SK-N-SH (cell line): Measurements from ENCODE around the gene HEXA. TPM values are rescaled to one million over a fixed set of nuclear protein-coding genes. Genes with fewer than 3 reads are reported as not detected.

Experiments used
- CTCF ChIA-PET: fragments of 300-600, 350-600 bp; formaldehyde crosslinking; extraction: SDS; loops from one replicate; lab custom pipeline; 2021; lab: Yijun Ruan, JAX
- POLR2A ChIA-PET: fragments of 350-600 bp; sonication (Branson Sonifier 250); formaldehyde crosslinking; extraction: SDS; loops from one replicate; lab custom pipeline; 2020; ENCODE audit warnings: antibody characterized with exemption, inconsistent platforms; lab: Yijun Ruan, JAX
- DNase-seq: peaks from one replicate; pipeline ENCODE4 v3.0.0; 2012
- H2AFZ ChIP-seq: fragments of 200-600 bp; sonication (generic); 2 replicates; pipeline ENCODE4 v1.8.1; 2016; ENCODE audit warnings: antibody characterized with exemption, mild to moderate bottlenecking, low read depth
- H3F3A ChIP-seq: fragments of 200-600 bp; sonication (generic); replicated peaks from 2 replicates; pipeline ENCODE3; 2016; ENCODE audit warnings: antibody characterized with exemption, mild to moderate bottlenecking; ENCODE audit not compliant: insufficient read depth
- H3K27ac ChIP-seq, 2 experiments: fragments of 200-500 bp in 1 of 2; fragments of 200-600 bp in 1 of 2; sonication (Bioruptor generic) in 1 of 2; sonication (generic), shearing (Covaris generic) in 1 of 2; 2 replicates each; pipeline versions ENCODE4 v1.5.1 to v1.6.1; 2014 to 2016; ENCODE audit warnings: low read depth in 2 of 2, inconsistent platforms in 1 of 2, low read length in 1 of 2, mild to moderate bottlenecking in 1 of 2, mixed read lengths in 1 of 2
- H3K27me3 ChIP-seq: fragments of 200-600 bp; sonication (generic), shearing (Covaris generic); 2 replicates; pipeline ENCODE4 v1.6.1; 2016; ENCODE audit warnings: mixed run types; ENCODE audit not compliant: insufficient read depth
- H3K36me3 ChIP-seq, 2 experiments: fragments of 200-500 bp in 1 of 2; fragments of 200-600 bp in 1 of 2; sonication (Bioruptor generic) in 1 of 2; sonication (generic) in 1 of 2; replicated peaks in 1 of 2; 2 replicates each; pipeline versions ENCODE3 to v1.5.1; 2014 to 2016; ENCODE audit warnings: low read length in 1 of 2, mild to moderate bottlenecking in 1 of 2; ENCODE audit not compliant: insufficient read depth in 2 of 2, control insufficient read depth in 1 of 2
- H3K4me1 ChIP-seq, 2 experiments: fragments of 200-500 bp in 1 of 2; fragments of 200-600 bp in 1 of 2; sonication (Bioruptor generic) in 1 of 2; sonication (generic), shearing (Covaris generic) in 1 of 2; 2 replicates each; pipeline versions ENCODE4 v1.5.1 to v1.6.1; 2014 to 2016; ENCODE audit warnings: low read depth in 1 of 2, low read length in 1 of 2, mixed run types in 1 of 2; ENCODE audit not compliant: insufficient read depth in 2 of 2, control insufficient read depth in 1 of 2
- H3K4me2 ChIP-seq: fragments of 200-600 bp; sonication (generic), shearing (Covaris generic); 2 replicates; pipeline ENCODE4 v1.6.1; 2017; ENCODE audit warnings: mixed run types
- H3K4me3 ChIP-seq, 2 experiments: fragments of 200-500 bp in 1 of 2; fragments of 200-600 bp in 1 of 2; sonication (Bioruptor generic) in 1 of 2; sonication (generic), shearing (Covaris generic) in 1 of 2; 2 replicates each; pipeline versions ENCODE4 v1.5.1 to v1.8.1; 2014 to 2016; ENCODE audit warnings: low read depth in 2 of 2, inconsistent platforms in 1 of 2, low read length in 1 of 2, mild to moderate bottlenecking in 1 of 2, mixed read lengths in 1 of 2, moderate library complexity in 1 of 2
- H3K79me2 ChIP-seq: fragments of 200-600 bp; sonication (generic); 2 replicates; pipeline ENCODE4 v1.8.1; 2017; ENCODE audit warnings: mild to moderate bottlenecking; ENCODE audit not compliant: insufficient read depth
- H3K9ac ChIP-seq: fragments of 200-600 bp; sonication (generic); 2 replicates; pipeline ENCODE4 v1.6.1; 2017; ENCODE audit warnings: mixed run types
- H3K9me2 ChIP-seq: fragments of 200-600 bp; sonication (generic); 2 replicates; pipeline ENCODE4 v1.6.1; 2017; ENCODE audit warnings: mixed run types
- H3K9me3 ChIP-seq: fragments of 200-600 bp; sonication (generic); 2 replicates; pipeline ENCODE4 v1.6.1; 2017; ENCODE audit warnings: mixed run types, mild to moderate bottlenecking, moderate library complexity
- H4K20me1 ChIP-seq: fragments of 200-600 bp; sonication (generic); 2 replicates; pipeline ENCODE4 v1.6.1; 2017; ENCODE audit warnings: mild to moderate bottlenecking, mixed run types; ENCODE audit not compliant: insufficient read depth
- CHD2 ChIP-seq: fragments of 150-350 bp; IDR thresholded peaks from 2 replicates; pipeline ENCODE4 v1.6.1; 2018; ENCODE audit warnings: low read length; ENCODE audit not compliant: partially characterized antibody
- CTCF ChIP-seq: fragments of 200-600 bp; sonication (generic); IDR thresholded peaks from 2 replicates; pipeline ENCODE4 v1.6.1; 2017; ENCODE audit warnings: antibody characterized with exemption, mild to moderate bottlenecking, moderate library complexity
- ELF1 ChIP-seq: IDR thresholded peaks from 2 replicates; pipeline ENCODE4 v1.4.0; 2012
- EZH2phosphoT487 ChIP-seq: fragments of 200-600 bp; sonication (generic); IDR thresholded peaks from 2 replicates; pipeline ENCODE4 v1.6.1; 2017; ENCODE audit warnings: low read depth, mixed run types, mild to moderate bottlenecking, antibody characterized with exemption, moderate library complexity, borderline replicate concordance
- FOSL2 ChIP-seq: IDR thresholded peaks from 2 replicates; pipeline ENCODE4 v1.4.0; 2012; ENCODE audit warnings: low read depth, mild to moderate bottlenecking, moderate library complexity, borderline replicate concordance
- IRF3 ChIP-seq: fragments of 150-350 bp; IDR thresholded peaks from 2 replicates; pipeline ENCODE4 v1.6.1; 2016; ENCODE audit warnings: mild to moderate bottlenecking, low read depth, low read length
- MXI1 ChIP-seq: IDR thresholded peaks from 2 replicates; pipeline ENCODE4 v1.6.1; 2012; ENCODE audit warnings: mild to moderate bottlenecking, low read depth, low read length, improper control_type of control experiment
- NRF1 ChIP-seq: IDR thresholded peaks from 2 replicates; pipeline ENCODE4 v1.6.1; 2012; ENCODE audit warnings: low read depth, mild to moderate bottlenecking, low read length
- POLR2AphosphoS5 ChIP-seq: IDR thresholded peaks from 2 replicates; pipeline ENCODE4 v1.6.1; 2012; ENCODE audit warnings: low read depth, low read length
- RAD21 ChIP-seq: IDR thresholded peaks from 2 replicates; pipeline ENCODE4 v1.6.1; 2012; ENCODE audit warnings: mild to moderate bottlenecking, low read length
- SIN3A ChIP-seq: IDR thresholded peaks from 2 replicates; pipeline ENCODE4 v1.6.1; 2012; ENCODE audit warnings: low read depth, mild to moderate bottlenecking, low read length, moderate library complexity, borderline replicate concordance
- TAF1 ChIP-seq: IDR thresholded peaks from 2 replicates; pipeline ENCODE4 v1.6.1; 2012; ENCODE audit warnings: low read depth, mild to moderate bottlenecking, low read length, moderate library complexity, borderline replicate concordance
- TEAD4 ChIP-seq: IDR thresholded peaks from 2 replicates; pipeline ENCODE4 v1.4.0; 2012; ENCODE audit warnings: mild to moderate bottlenecking, borderline replicate concordance; ENCODE audit not compliant: insufficient read depth
- USF1 ChIP-seq: IDR thresholded peaks from 2 replicates; pipeline ENCODE4 v1.4.0; 2012; ENCODE audit warnings: low read depth, borderline replicate concordance
- USF2 ChIP-seq: fragments of 150-350 bp; IDR thresholded peaks from 2 replicates; pipeline ENCODE4 v1.6.1; 2017; ENCODE audit warnings: antibody characterized with exemption, low read length, low read depth, borderline replicate concordance
- WGBS: methylation state at CpG from one replicate; pipeline ENCODE4 v1.1.6; 2017; ENCODE audit warnings: low lambda C conversion rate; 5-methylcytosine and 5-hydroxymethylcytosine counted together
- polyA plus RNA-seq, 3 experiments: library from polyadenylated mRNA; depleted of rRNA; stranded (reverse); fragments of >200 nt; gene quantifications; 2 replicates each; pipeline ENCODE4 v1.2.3, GENCODE V29; 2012

HEXA gene
- polyA plus RNA-seq, 1 of the 3 experiments (the other 2 are of a cell fraction) = 251 TPM

GRCh38 chr15:72318408-72318942, 57.3 kb downstream of the HEXA start:
- Histone ChIP-seq H3K79me2 (no peaks in the 10 kb centered on the region), H3K4me3 (no peak overlapping the region), H3K27me3 (peaks cover 4% of the 10 kb centered on the region; the same call in 1 of the 2 replicates), H4K20me1 (no peaks in the 10 kb centered on the region), H3K4me2 (no peak overlapping the region), H3F3A (peaks cover 9% of the 10 kb centered on the region), H3K36me3 (peaks cover 0 to 2% of the 10 kb centered on the region in 2 experiments), H2AFZ (no peak overlapping the region), H3K27ac (no peak overlapping the region), H3K9me3 (peaks cover 2% of the 10 kb centered on the region; the same call in 1 of the 2 replicates), H3K9me2 (no peaks in the 10 kb centered on the region), H3K9ac (no peak overlapping the region), H3K4me1 (peaks cover 2 to 24% of the 10 kb centered on the region in 2 experiments; a peak in 1 of 4 replicates)
- 44% methylated on average over 2 of the region's 2 CpGs for WGBS
- no peak for DNase-seq
- ChIA-PET CTCF (interaction anchor here (1.1 kb wide), 1 partner anchor 42 kb away, joined by 3 read pairs; no protein-coding TSS in a partner anchor), POLR2A (interaction anchor here (0.7 kb wide), 1 partner anchor 11 kb away, joined by 3 read pairs; no protein-coding TSS in a partner anchor)
- TF ChIP-seq EZH2phosphoT487 (no peak), CTCF (no peak), FOSL2 (no peak), NRF1 (no peak), TEAD4 (no peak), SIN3A (no peak), CHD2 (no peak), ELF1 (no peak), USF1 (no peak), TAF1 (no peak), MXI1 (no peak), RAD21 (no peak), USF2 (no peak), POLR2AphosphoS5 (no peak), IRF3 (no peak)
